Fibroblast of skin of abdomen (primary cell): ENCODE data around the gene PRKD3.
"Not testable (repeated sequence)": the region's sequence is repeated elsewhere in the genome, so short reads cannot be mapped to it uniquely, and the experiment has no call there.

ENCODE experiments used
- DNase-seq: peaks from one replicate; pipeline ENCODE4 v3.0.0-alpha.2; 2013

The PRKD3 gene

DNA sequence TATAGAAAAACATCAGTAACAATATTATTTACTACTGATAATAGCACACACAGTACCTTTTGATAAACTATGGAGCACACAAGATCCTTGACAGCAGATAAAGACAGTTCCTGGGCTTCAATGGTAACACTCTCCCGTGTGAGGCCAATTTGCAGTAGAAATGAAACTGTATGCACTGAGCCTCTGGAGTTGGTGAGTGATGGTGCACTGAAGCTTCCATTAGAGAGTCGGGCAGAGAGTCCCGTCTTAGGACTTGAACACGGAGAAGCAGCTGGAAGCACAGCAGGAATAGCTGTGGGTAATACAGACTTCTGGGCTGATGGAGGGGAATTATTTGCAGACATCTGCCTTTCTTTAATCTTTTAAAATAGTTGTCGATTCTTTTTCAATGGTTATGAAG is 8.5 kb downstream of the PRKD3 start:
- no peak for DNase-seq

DNA sequence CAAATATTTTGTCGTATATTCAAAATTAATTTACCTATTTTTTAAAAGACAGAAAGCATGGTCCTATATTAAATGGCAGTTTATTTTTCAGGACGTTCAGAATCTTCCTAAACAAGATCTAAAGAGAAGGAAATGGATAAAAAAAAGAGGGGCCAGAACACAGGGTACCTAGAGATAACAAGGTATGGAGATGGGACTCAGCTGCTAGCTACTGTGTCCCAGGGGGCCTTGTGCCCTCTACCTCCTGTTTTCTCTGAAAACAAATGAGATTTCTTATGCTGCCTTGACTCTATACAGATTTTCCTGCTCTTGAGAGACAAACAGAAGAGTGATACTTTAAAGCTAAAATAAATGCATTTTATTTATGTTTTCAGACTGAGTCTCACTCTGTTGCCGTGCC is 9.3 kb downstream of the PRKD3 start:
- DNase-seq, result no peak

DNA sequence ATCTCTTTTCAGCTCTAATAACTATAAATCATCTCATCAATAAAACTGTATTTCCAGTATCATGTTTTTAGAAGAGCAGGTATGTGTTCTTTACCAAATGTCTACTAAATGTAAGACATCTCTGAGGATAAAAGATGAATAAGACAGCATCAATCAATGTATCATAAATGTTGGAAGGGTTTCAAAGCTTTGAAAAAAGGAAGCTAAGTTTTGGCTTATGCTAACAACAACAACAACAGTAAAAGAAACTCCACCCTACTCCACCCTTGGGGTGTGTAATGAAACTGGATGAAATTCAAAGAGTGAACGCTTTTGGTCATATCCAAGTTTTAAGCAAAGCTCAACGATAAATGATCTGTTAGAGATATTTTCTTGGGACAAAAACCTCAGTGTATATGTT is 17.1 kb downstream of the PRKD3 start:
- DNase-seq, result no peak

DNA sequence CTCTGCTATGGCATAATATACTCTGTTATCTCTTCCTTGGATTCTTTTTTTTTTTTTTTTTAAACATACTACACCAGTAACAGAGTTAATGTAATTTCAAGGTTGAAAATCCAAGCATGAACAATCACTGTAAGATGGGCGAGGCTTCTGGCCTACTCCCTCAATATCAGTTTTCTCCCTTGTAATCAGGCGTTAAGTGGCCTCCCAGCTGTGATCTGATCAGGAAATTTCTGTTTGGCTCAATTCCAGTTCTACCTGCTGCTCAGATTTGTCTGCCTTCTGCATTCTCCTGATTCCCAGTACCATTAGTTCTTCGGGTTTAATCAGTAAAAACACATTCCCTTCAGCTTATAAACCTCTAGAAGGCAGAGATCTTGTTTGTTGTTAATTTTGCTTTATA is 18.6 kb downstream of the PRKD3 start:
- DNase-seq, result no peak

DNA sequence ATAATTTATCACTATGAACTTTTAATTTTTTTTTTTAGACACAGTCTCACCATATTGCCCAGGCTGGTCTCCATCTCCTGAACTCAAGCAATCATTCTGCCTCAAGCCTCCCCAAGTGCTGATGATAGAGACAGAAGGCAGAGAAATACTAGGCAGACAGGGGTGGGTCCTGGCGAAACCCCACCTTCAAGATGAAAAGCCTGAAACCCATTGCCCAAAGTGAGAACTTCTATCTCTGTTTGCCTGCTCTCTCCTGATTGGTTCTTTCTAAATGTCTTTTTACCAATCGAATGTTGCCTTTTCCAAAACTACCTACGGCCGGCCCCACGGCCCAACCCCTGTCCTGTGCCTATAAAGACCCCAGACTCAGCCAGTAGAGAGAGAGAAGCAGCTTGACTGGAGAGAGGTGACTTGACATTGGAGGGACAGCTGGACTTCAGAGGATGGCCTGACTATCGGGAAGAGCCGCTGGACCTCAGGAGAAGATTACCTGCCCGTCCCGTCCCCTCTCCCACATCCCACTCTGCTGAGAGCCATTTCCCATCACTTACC is 21.9 kb downstream of the PRKD3 start:
- no peak for DNase-seq

DNA sequence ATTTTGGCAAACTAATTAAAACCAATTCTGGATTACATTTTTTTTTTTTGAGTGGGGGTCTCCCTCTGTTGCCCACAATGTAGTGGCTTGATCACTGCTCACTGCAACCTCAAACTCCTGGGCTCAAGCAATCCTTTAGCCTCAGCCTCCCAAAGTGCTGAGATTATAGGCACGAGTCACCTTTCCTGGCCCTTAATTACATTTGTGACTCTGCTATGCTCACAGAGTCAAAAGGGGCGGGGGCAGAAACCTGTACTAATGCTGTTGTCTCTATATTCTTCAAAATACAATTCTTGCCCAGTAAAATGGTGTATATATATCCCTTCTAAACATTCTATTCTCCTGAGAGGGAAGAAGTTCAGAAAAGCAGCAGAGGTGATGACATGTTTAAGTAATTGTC is 23.2 kb downstream of the PRKD3 start:
- no peak for DNase-seq

DNA sequence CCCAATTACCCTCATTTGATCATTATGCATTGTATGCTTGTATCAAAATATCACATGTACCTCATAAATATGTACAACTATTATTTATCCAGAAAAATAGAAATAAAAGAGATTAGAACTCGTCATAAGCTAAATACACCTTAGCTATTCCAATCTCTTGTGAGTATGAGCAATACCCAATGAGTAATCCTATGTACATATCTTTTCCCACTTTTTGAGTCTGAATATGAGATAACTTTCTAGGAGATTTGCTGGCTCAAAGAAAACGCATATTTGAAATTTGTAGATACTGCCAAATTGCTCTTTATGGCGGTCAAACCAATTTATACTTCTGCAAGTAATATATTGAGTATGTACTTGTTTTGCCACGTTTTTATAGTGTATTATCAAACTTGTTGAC is 24.1 kb downstream of the PRKD3 start:
- DNase-seq, result no peak

DNA sequence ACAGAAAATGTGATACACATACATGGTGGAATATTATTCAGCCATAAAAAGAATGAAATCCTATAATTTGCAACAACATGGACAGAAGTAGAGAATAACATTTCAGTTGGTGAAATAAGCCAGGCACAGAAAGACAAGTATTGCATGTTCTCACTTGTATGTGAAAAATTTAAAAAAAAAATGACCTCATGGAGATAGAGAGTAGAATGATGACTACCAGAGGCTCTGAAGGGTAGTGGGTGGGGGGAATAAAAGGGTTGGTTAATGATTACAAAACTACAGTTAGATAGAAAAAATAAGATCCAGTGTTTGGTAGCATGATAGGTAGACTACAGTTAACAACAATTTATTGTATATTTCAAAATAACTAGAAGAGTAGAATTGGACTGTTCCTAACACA is 24.5 kb downstream of the PRKD3 start:
- DNase-seq, result no peak

DNA sequence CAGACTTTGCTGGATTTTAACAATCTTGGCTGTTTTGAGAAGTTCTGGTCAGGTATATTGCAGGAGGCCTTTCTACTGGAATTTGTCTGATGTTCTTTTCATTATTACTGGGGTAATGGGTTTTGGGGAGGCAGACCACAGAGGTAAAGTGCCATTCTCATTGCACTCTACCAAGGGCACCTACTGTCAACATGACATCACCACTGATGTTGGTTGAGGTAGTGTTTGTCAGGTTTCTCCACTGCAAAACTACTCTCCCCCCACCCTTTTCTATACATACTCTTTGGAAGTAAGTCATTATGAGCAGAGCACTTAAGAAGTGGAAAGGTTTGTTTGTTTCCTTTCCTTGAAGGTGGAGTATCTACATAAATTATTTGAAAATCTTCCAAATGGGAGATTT is 27.0 kb downstream of the PRKD3 start:
- no peak for DNase-seq

DNA sequence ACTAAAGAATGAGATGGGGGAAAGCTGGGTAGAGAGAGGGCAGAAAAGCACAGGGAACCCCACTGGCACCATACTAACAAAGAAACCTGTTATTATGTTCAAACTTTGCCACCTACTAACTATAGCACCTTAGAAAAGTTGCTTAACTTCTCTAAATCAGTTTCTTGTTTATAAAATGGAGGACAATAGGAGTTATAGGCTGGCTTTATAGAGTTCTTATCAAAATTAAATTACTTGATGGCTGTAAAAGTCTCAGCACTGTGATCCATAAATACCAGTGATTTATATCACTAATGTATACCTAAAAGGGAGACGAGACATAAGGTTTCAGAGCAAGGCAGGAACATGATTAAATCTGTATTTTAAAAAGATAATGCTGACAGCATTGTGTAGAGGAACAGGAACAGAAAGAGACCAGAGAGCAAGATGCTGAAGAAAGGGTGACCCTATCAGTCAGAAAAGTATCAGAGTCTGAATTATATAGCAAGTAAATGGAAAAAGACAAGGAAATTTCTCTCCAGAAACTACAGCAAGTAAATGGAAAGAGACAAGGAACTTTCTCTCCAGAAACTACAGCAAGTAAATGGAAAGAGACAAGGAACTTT is 29.1 kb downstream of the PRKD3 start:
- DNase-seq, result no peak

DNA sequence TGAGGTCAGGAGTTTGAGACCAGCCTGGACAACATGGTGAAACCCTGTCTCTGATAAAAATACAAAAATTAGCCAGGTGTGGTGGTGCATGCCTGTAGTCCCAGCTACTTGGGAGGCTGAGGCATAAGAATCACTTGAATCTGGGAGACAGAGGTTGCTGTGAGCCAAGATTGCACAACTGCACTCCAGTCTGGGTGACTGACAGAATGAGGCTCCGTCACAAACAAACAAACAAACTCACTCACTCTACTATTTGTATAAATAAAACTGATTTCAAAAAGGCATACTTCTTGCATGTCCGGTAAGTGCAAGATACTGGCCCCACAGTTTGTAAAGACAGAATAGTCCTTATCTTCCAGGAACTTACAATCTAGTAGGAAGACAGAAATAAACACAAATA is 29.8 kb downstream of the PRKD3 start:
- not testable (repeated sequence) for DNase-seq

DNA sequence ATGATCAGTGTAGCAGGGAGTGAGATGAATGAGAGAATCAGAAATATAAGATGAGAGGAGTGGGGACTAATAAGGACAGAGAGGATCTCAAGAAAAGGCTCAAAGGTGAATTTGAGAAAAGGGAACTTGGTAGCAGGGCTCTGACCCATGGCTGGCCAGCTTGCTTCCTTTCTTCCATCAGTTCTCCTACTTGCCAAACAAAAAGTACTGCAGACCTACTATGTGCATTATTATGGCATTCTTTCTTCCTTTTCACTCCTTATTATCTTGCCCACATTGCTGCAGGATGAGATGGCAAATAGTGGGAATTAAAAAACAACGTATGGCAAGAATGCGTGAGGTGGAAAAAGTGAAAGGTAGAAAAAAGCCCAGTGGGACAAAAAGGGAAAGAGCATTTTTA is 33.0 kb downstream of the PRKD3 start:
- DNase-seq, result no peak

DNA sequence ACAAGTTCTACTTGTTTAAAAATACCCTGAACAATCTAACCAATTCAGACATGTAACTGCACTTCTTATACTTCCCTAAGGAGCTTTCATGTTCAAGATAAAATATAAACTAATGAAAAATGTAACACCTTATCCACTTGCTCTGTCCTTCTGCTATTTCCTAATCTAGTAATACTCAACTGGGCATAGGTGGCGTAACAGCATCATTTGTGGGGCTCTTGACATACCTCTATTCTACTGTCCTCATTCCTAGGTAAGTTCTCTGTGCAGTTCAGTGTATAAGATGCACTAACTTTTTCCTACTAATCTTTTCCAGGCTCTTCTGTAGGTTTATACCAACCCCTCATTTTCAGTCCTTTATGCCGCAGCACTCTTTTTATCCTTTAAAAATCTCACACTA is 36.7 kb downstream of the PRKD3 start:
- no peak for DNase-seq

DNA sequence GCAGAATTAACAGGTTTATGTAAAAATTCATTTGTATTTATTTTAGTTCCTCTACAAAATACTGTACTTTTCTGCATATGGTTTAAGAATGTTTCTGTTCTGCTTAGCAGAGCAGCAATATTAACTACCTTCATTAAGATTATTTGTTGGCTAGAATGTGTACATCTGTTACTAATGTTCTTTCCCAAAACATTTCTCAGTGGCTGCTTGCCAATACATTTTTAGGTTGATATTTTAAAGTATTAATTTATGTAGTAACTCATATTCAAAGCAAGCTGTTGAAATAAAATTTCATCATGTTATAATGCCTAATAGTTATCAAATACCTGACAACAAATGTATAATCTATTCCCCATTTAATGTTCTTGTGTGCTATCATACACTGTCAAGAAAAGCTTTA is 40.3 kb downstream of the PRKD3 start:
- peak; percentile 42 for DNase-seq

DNA sequence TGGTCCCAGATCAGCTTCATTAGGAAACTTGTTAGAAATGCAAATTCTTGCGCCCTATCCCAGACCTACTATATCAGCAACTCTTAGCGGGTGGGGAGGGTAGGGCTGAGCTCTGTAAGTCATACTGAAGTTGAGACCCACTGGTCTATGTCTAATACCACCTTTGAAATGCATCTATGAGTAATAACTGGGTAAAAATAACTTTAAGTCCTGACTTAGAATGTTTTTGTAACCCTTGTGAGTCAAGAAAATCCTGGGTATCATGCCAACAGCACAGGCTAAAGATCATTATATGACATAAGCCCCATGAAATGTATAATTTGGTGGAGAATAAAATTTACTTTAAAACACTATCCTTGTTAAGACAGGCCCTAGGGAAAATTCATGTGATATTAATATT is 41.4 kb downstream of the PRKD3 start:
- DNase-seq, result peak; percentile 83

DNA sequence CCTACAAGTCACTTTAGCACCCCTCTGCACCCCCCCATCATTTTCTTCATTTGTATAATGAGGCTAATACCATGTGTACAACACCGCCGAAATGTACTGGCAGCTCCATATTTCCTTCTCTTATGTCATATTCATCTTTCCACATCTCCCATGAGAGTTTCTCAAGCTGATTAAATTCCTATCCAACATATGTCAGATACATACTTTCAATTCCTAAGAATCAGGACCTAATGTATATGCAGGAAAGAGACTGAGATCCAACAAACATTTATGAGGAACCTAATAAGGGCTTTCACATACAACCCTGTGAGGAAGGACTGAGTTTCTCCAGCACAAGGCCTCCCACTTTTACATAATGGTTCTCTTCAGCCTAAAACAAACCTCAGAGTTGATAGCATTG is 41.9 kb downstream of the PRKD3 start:
- DNase-seq, result peak; percentile 82

DNA sequence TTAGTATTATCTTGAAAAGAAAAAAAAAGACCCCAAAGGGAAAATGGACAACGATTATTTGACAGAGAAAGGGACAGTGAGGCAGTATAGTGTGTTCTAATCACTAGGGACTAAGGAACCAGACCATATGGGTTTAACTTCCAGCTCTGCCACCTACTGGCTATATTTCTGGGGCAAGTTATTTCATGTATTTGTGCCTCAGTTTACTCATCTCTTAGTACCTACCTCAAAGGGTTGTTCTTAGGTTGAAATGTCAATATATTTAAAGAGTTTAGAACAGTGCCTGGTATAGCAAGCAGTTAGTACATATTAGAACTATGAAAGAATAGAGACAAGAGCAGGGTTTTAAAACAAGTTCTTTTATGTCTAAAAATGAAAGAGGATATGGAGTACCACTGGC is 42.7 kb downstream of the PRKD3 start:
- no peak for DNase-seq

DNA sequence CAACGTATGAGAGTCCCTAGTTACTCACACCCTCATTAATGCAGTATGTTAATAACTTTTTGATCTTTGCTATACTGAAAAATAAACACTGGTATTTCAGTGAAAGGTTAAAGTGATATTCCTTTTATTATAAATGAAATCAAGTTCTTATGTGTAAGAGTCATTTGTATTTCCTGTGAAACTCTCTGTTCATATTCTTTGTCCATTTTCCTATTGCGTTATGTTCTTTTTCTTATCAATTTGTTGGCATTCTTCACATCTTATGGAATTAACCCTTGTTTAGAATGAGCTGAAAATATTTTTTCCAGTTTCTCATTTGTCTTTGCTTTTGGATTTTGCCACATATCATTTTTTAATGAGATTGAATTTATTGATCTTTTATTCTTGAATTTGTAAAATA is 48.3 kb downstream of the PRKD3 start:
- no peak for DNase-seq
